Mucosa of gallbladder (tissue), 1 donor: ENCODE results near the gene SRSF4. TPM values are rescaled to one million over a fixed set of nuclear protein-coding genes. Genes with fewer than 3 reads are reported as not detected.

Experiments
- total RNA-seq: library from RNA; stranded (reverse); gene quantifications from one replicate; pipeline ENCODE4 v1.2.1, GENCODE V29; 2021
- donor health status: DM: no; HTN: no; CAD: no.

Gene SRSF4
- total RNA-seq, 1 donor from 2014 or later = 78.0 TPM

Other genes starting within 250 kb of the SRSF4 start
- gene TMEM200B, start 58.0 kb downstream of the SRSF4 start, total RNA-seq = 8.5 TPM
- gene MECR, start 49.0 kb upstream of the SRSF4 start, total RNA-seq = 17.4 TPM
- gene PTPRU, start 54.6 kb upstream of the SRSF4 start, total RNA-seq = 17.7 TPM